ENCODE results near the gene BID. TPM values are rescaled to one million over a fixed set of nuclear protein-coding genes. Genes with fewer than 3 reads are reported as not detected.

BID gene
- total RNA-seq, 1 experiment from 2014 or later: 66.7 TPM

DNA sequence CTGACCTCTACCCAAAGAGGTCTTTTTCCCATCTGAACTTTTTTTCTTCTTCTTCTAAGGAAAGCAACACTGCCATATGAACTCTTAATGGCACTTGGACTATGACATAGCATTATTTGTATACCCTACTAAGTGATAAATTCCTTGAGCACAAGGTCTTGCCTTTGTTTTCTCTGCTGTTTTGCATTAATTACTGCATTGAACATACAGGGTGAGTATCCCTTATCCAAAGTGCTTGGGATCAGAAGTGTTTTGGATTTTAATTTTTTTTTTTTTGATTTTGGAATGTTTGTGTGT, 48.8 kb downstream of the BID start:
- H3K27ac ChIP-seq (ENCODE audit: low read length): no peak overlapping the region
- H3K36me3 ChIP-seq (ENCODE audit: control insufficient read depth, insufficient read depth, low read length): no peaks in the 10 kb centered on the region; the same call in 1 of the 2 replicates
- H3K9me3 ChIP-seq (ENCODE audit: control insufficient read depth, insufficient read depth, low read depth, low read length): no peaks in the 10 kb centered on the region
- in situ Hi-C loops (cut with HindIII; ENCODE audit: low pct_unique_long_range_greater_than_20kb, low sequenced_read_pairs): no loop called here
- no peak for TF ChIP-seq SIN3A (IDR thresholded peaks at IDR 0.05; ENCODE audit: borderline replicate concordance, insufficient read depth, low read depth, low read length)
- TF ChIP-seq POLR2AphosphoS5 (IDR thresholded peaks at IDR 0.05; ENCODE audit: low read depth, low read length): no peak
- no peak for TF ChIP-seq TCF7L2 (IDR thresholded peaks at IDR 0.05; ENCODE audit: low read depth, low read length)
- TF ChIP-seq, protein P1, sequence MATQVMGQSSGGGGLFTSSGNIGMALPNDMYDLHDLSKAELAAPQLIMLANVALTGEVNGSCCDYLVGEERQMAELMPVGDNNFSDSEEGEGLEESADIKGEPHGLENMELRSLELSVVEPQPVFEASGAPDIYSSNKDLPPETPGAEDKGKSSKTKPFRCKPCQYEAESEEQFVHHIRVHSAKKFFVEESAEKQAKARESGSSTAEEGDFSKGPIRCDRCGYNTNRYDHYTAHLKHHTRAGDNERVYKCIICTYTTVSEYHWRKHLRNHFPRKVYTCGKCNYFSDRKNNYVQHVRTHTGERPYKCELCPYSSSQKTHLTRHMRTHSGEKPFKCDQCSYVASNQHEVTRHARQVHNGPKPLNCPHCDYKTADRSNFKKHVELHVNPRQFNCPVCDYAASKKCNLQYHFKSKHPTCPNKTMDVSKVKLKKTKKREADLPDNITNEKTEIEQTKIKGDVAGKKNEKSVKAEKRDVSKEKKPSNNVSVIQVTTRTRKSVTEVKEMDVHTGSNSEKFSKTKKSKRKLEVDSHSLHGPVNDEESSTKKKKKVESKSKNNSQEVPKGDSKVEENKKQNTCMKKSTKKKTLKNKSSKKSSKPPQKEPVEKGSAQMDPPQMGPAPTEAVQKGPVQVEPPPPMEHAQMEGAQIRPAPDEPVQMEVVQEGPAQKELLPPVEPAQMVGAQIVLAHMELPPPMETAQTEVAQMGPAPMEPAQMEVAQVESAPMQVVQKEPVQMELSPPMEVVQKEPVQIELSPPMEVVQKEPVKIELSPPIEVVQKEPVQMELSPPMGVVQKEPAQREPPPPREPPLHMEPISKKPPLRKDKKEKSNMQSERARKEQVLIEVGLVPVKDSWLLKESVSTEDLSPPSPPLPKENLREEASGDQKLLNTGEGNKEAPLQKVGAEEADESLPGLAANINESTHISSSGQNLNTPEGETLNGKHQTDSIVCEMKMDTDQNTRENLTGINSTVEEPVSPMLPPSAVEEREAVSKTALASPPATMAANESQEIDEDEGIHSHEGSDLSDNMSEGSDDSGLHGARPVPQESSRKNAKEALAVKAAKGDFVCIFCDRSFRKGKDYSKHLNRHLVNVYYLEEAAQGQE (IDR thresholded peaks at IDR 0.05; ENCODE audit: insufficient read depth in 1 of 2, low read depth in 2 of 2, low read length in 1 of 2): no peak
- no peak for TF ChIP-seq CTCF (IDR thresholded peaks at IDR 0.05)
- CTCF ChIA-PET: no interaction called here
- H3K27me3 ChIP-seq (ENCODE audit: control insufficient read depth, insufficient read depth, low read length): no peaks in the 10 kb centered on the region
- DNase-seq (ENCODE audit: low read depth, low spot score): no peak
- intact Hi-C loops (cut with micrococcal nuclease; ENCODE audit: unreplicated experiment): no loop called here
- no TSS peak for BruUV-seq (replicated peaks)
- H3K4me3 ChIP-seq (ENCODE audit: low read depth in 2 of 2, low read length in 2 of 2): no peak overlapping the region
- H3K4me1 ChIP-seq (ENCODE audit: control insufficient read depth, insufficient read depth, low read length): no peaks in the 10 kb centered on the region
- no peak for ATAC-seq
- POLR2A ChIA-PET: no interaction called here

DNA sequence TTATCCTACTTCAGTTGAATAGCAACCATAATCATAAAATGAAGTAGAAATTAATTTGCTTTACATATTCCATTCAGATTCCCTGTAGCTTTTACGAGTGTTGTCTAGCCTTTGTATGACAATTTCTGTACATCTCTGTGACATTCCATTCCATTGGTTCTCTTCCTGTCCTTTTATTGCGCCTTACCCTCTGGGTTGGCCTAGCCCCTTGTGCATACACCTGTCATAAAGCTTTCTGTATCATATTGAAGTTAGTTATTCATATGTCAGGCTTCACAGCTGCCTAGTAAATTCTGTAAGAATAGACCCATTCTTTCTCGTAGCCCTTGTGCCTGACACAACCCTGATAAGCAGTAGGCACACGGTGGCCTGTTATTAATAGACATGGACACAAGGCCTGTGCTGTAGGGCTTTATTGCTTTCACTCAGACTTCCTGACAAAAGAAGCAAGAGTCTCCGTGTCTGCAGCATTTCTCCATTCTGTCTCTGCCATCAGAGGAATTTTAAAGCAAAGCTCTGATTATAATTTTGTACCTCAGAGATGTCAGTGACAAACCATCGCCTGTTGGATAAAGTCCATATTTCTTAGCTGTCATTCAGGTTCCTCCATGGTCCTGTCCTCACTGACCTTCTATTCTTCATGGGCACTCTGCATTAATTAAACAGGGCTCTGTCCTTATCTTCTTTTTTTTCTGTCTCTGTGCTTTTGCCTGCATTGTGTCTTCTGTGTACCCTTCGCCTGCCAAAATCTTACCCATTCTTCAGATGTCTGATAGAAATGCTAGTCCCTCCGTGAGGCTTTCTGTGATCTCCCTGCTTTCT, 49.4 kb downstream of the BID start:
- H3K4me1 ChIP-seq (ENCODE audit: control insufficient read depth, insufficient read depth, low read length): no peaks in the 10 kb centered on the region
- intact Hi-C loops (cut with micrococcal nuclease; ENCODE audit: unreplicated experiment) (no loop called here), in situ Hi-C loops (cut with HindIII; ENCODE audit: low pct_unique_long_range_greater_than_20kb, low sequenced_read_pairs) (no loop called here)
- no peaks in the 10 kb centered on the region for H3K9me3 ChIP-seq (ENCODE audit: control insufficient read depth, insufficient read depth, low read depth, low read length)
- ATAC-seq (no peak), DNase-seq (ENCODE audit: low read depth, low spot score) (no peak)
- no peaks in the 10 kb centered on the region for H3K27me3 ChIP-seq (ENCODE audit: control insufficient read depth, insufficient read depth, low read length)
- no peak overlapping the region for H3K4me3 ChIP-seq (ENCODE audit: low read depth in 2 of 2, low read length in 2 of 2)
- POLR2A ChIA-PET: no interaction called here
- TF ChIP-seq POLR2AphosphoS5 (IDR thresholded peaks at IDR 0.05; ENCODE audit: low read depth, low read length): no peak
- no peak for TF ChIP-seq SIN3A (IDR thresholded peaks at IDR 0.05; ENCODE audit: borderline replicate concordance, insufficient read depth, low read depth, low read length)
- no peak for TF ChIP-seq CTCF (IDR thresholded peaks at IDR 0.05)
- TF ChIP-seq TCF7L2 (IDR thresholded peaks at IDR 0.05; ENCODE audit: low read depth, low read length): no peak
- TF ChIP-seq, protein P1 (IDR thresholded peaks at IDR 0.05; ENCODE audit: insufficient read depth in 1 of 2, low read depth in 2 of 2, low read length in 1 of 2): no peak
- H3K27ac ChIP-seq (ENCODE audit: low read length): no peak overlapping the region
- H3K36me3 ChIP-seq (ENCODE audit: control insufficient read depth, insufficient read depth, low read length): no peaks in the 10 kb centered on the region; the same call in 1 of the 2 replicates
- CTCF ChIA-PET: no interaction called here
- no TSS peak for BruUV-seq (replicated peaks)
